ENCODE results near the gene FSTL3. TPM values are rescaled to one million over a fixed set of nuclear protein-coding genes. Genes with fewer than 3 reads are reported as not detected.
"Not testable (repeated sequence)": the region's sequence is repeated elsewhere in the genome, so short reads cannot be mapped to it uniquely, and the experiment has no call there.

Gene FSTL3
- 267 and 269 TPM in 2 replicates for total RNA-seq (2014; rRNA removed; shearing (Covaris generic))

GRCh38 chr19:676339-677105 is at the start of gene FSTL3:
FSTL3 (plus strand) TSS chr19:676392; CDS start chr19:676424, 32 bp downstream.
- peak; percentile 60 for DNase-seq (ENCODE audit: low spot score)

- DNase-seq (ENCODE audit: low spot score) = not testable (repeated sequence)
Observed at GRCh38 chr19:626566-626965, 49.6 kb upstream of the FSTL3 start.

GRCh38 chr19:628168-628567 is 48.0 kb upstream of the FSTL3 start:
- DNase-seq (ENCODE audit: low spot score) = no peak

GRCh38 chr19:629515-629914 is 46.7 kb upstream of the FSTL3 start:
- not testable (repeated sequence) for DNase-seq (ENCODE audit: low spot score)

- no peak for DNase-seq (ENCODE audit: low spot score)
Observed at GRCh38 chr19:629961-630714, 46.1 kb upstream of the FSTL3 start.

- no peak for DNase-seq (ENCODE audit: low spot score)
Observed at GRCh38 chr19:632579-633067, 43.6 kb upstream of the FSTL3 start.

GRCh38 chr19:633068-633785 is 43.0 kb upstream of the FSTL3 start, which contains the start of gene POLRMT:
POLRMT (minus strand) TSS chr19:633537; CDS start chr19:633512, 25 bp downstream.
- DNase-seq (ENCODE audit: low spot score) = peak; percentile 97

GRCh38 chr19:633786-634639 is 42.2 kb upstream of the FSTL3 start:
- DNase-seq (ENCODE audit: low spot score) = no peak

GRCh38 chr19:634975-635652 is 41.1 kb upstream of the FSTL3 start:
- DNase-seq (ENCODE audit: low spot score) = no peak

GRCh38 chr19:638906-639252 is 37.3 kb upstream of the FSTL3 start:
- DNase-seq (ENCODE audit: low spot score) = no peak

- peak; percentile 62 for DNase-seq (ENCODE audit: low spot score)
Observed at GRCh38 chr19:639253-640160, 36.7 kb upstream of the FSTL3 start, which contains the start of gene FGF22. FGF22 (plus strand) TSS chr19:639879; CDS start chr19:639926, 47 bp downstream.

- DNase-seq (ENCODE audit: low spot score) = no peak
Observed at GRCh38 chr19:640161-640558, 36.0 kb upstream of the FSTL3 start.

- DNase-seq (ENCODE audit: low spot score) = no peak
Observed at GRCh38 chr19:640606-641189, 35.5 kb upstream of the FSTL3 start.

- no peak for DNase-seq (ENCODE audit: low spot score)
Observed at GRCh38 chr19:641702-642101, 34.5 kb upstream of the FSTL3 start.

GRCh38 chr19:642767-643727 is 33.1 kb upstream of the FSTL3 start:
- DNase-seq (ENCODE audit: low spot score) = no peak

- no peak for DNase-seq (ENCODE audit: low spot score)
Observed at GRCh38 chr19:643736-644135, 32.5 kb upstream of the FSTL3 start.

GRCh38 chr19:644363-644762 is 31.8 kb upstream of the FSTL3 start:
- DNase-seq (ENCODE audit: low spot score) = no peak

GRCh38 chr19:644789-645188 is 31.4 kb upstream of the FSTL3 start:
- DNase-seq (ENCODE audit: low spot score) = no peak

Measured in A172 (cell line).